OCI-LY3 (cell line): Measurements from ENCODE around the gene TMEM39B.

ENCODE experiments used
- H2AFZ ChIP-seq: fragments of 200-600, 300-600 bp; shearing (Covaris generic); 2 replicates; pipeline ENCODE4 v1.6.0; 2014; ENCODE audit warnings: antibody characterized with exemption, low read depth, low read length
- H3K27ac ChIP-seq: fragments of 200-600, 300-600 bp; sonication (generic); 2 replicates; pipeline ENCODE4 v1.5.1; 2014; ENCODE audit warnings: mild to moderate bottlenecking, low read length, moderate library complexity, mixed read lengths
- H3K27me3 ChIP-seq: fragments of 200-600, 300-600 bp; sonication (generic); 2 replicates; pipeline ENCODE4 v1.6.1; 2014; ENCODE audit warnings: low read depth, low read length, mixed read lengths
- H3K36me3 ChIP-seq: fragments of 200-600, 300-600 bp; sonication (generic); replicated peaks from 2 replicates; pipeline ENCODE3; 2014; ENCODE audit warnings: low read depth, low read length, mixed read lengths
- H3K4me1 ChIP-seq: fragments of 300-600, 200-600 bp; sonication (generic); 2 replicates; pipeline ENCODE4 v1.6.1; 2014; ENCODE audit warnings: low read length, mixed read lengths
- H3K4me2 ChIP-seq: fragments of 200-600, 300-600 bp; sonication (generic); 2 replicates; pipeline ENCODE4 v1.6.1; 2014; ENCODE audit warnings: low read length, mixed read lengths
- H3K4me3 ChIP-seq: fragments of 300-600, 200-600 bp; sonication (generic); 2 replicates; pipeline ENCODE4 v1.5.1; 2014; ENCODE audit warnings: antibody characterized with exemption, mild to moderate bottlenecking, low read length, moderate library complexity
- H3K79me2 ChIP-seq: fragments of 300-600, 200-600 bp; shearing (Covaris generic); 2 replicates; pipeline ENCODE4 v1.6.1; 2014; ENCODE audit warnings: mild to moderate bottlenecking, low read length, mixed read lengths
- H3K9ac ChIP-seq: fragments of 300-600, 200-600 bp; shearing (Covaris generic); 2 replicates; pipeline ENCODE4 v1.6.0; 2014; ENCODE audit warnings: mild to moderate bottlenecking, low read length, moderate library complexity
- H3K9me3 ChIP-seq: fragments of 200-600, 300-600 bp; shearing (Covaris generic); 2 replicates; pipeline ENCODE4 v1.6.1; 2014; ENCODE audit warnings: low read length, mixed read lengths; ENCODE audit not compliant: insufficient read depth
- H4K20me1 ChIP-seq: fragments of 200-600, 300-600 bp; sonication (generic); 2 replicates; pipeline ENCODE4 v1.6.1; 2016; ENCODE audit warnings: low read length, mixed read lengths; ENCODE audit not compliant: insufficient read depth
- EZH2phosphoT487 ChIP-seq: fragments of 200-600 bp; shearing (Covaris generic); IDR thresholded peaks from 2 replicates; pipeline ENCODE4 v1.6.1; 2018; ENCODE audit warnings: antibody characterized with exemption, mixed run types, low read depth
- TF ChIP-seq, protein P1 (sequence below): fragments of 200-600, 300-600 bp; sonication (generic); IDR thresholded peaks from 2 replicates; pipeline ENCODE4 v1.5.1; 2014; ENCODE audit warnings: antibody characterized with exemption, low read length, low read depth

The TMEM39B gene

DNA sequence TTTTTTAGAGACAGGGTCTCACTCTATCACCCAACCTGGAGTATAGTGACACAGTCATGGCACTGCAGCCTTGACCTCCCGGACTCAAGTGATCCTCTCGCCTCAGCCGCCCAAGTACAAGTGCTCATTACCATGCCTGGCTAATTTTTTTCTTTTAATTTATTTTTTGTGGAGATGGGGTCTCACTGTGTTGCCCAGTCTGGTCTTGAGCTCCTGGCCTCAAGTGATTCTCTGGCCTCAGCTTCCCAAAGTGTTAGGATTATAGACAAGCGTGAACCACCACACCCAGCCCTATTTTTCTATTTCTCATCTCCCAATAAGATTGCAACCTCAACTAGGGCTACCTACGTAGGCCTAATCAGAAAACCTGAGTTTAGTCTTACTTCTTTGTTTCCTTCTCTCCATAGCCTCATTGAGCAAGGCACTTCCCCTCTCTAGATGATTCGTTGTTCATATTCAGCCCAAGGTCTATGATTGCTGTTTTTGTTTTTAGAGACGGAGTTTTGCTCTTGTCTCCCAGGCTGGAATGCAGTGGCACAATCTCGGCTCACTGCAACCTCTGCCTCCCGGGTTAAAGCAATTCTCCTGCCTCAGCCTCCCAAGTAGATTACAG, 34.0 kb downstream of the TMEM39B start:
- H3K79me2 ChIP-seq: peaks cover 39% of the 10 kb centered on the region
- no peaks in the 10 kb centered on the region for H3K36me3 ChIP-seq
- H3K4me1 ChIP-seq: peaks cover 24% of the 10 kb centered on the region
- TF ChIP-seq EZH2phosphoT487: no peak
- TF ChIP-seq, protein P1, sequence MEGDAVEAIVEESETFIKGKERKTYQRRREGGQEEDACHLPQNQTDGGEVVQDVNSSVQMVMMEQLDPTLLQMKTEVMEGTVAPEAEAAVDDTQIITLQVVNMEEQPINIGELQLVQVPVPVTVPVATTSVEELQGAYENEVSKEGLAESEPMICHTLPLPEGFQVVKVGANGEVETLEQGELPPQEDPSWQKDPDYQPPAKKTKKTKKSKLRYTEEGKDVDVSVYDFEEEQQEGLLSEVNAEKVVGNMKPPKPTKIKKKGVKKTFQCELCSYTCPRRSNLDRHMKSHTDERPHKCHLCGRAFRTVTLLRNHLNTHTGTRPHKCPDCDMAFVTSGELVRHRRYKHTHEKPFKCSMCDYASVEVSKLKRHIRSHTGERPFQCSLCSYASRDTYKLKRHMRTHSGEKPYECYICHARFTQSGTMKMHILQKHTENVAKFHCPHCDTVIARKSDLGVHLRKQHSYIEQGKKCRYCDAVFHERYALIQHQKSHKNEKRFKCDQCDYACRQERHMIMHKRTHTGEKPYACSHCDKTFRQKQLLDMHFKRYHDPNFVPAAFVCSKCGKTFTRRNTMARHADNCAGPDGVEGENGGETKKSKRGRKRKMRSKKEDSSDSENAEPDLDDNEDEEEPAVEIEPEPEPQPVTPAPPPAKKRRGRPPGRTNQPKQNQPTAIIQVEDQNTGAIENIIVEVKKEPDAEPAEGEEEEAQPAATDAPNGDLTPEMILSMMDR: no peak
- no peak overlapping the region for H2AFZ ChIP-seq
- no peaks in the 10 kb centered on the region for H3K27me3 ChIP-seq
- H3K9ac ChIP-seq: no peak overlapping the region
- H3K4me3 ChIP-seq: peak overlapping the region; percentile 94
- no peaks in the 10 kb centered on the region for H3K9me3 ChIP-seq
- H4K20me1 ChIP-seq: peaks cover 15% of the 10 kb centered on the region
- H3K4me2 ChIP-seq: peak overlapping the region; percentile 62
- no peak overlapping the region for H3K27ac ChIP-seq

DNA sequence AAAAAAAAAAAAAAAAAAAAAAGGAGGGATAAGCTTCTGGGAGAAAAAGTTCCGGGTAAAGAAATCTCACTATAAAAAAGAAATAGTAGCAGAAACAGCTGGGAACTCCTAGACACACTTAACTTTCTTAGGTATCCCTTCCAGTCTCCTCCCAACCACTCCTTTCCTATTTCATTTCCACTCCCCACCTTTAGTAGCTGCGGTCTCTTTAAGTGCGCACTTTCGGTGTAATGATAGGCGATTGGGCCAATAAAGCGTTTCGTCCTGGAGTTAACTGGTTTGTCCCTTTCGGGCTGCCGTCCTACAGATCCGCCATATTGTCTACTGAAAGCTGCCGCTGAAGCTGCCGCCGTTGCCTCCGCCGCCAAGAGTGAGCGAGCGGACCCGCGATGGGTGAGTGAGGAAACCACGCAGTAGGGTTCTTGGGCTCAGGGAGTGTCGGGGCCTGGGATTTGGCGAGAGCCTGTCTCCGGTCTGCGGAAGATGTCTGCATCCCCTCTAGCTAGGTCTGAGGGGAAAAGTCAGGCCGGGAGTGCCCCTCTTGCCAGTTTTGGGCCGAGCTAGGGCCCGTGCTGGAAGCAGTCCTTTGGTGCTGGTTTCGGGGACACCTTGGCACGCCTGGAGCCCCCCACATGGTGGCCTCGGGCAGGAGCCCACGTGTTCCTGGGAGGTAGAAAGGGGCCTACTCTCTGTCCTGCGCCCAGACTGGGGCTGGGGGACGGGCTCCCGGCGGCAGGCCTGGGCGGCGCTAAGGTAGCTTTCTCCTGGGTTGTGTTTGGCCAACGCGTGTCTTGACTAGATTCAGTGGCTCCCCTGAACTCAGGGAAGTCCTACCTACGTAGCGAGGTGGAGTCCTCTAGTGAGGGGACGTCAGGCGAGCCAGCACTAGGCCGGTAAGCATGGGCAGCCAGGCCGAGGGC, 35.3 kb downstream of the TMEM39B start, which contains the start of gene KPNA6:
TSS of gene KPNA6 (plus strand) at position 315 of the 920 bp plus-strand sequence. CDS start at position 390, 75 bp downstream.
- Histone ChIP-seq H3K79me2 (peaks cover 51% of the 10 kb centered on the region), H3K4me3 (peak within 1 kb of the TSS; percentile 94), H3K4me2 (peak within 1 kb of the TSS; percentile 97), H2AFZ (no peak within 1 kb of the TSS), H3K9ac (peak within 1 kb of the TSS; percentile 77), H3K36me3 (no peaks in the 10 kb centered on the region), H3K27me3 (no peaks in the 10 kb centered on the region), H3K9me3 (no peaks in the 10 kb centered on the region), H3K27ac (peak within 1 kb of the TSS; percentile 70), H3K4me1 (peaks cover 24% of the 10 kb centered on the region), H4K20me1 (peaks cover 17% of the 10 kb centered on the region)
- TF ChIP-seq EZH2phosphoT487: no peak
- TF ChIP-seq, protein P1: no peak

GRCh38 chr1:32111040-32111623, 38.4 kb downstream of the TMEM39B start:
- H4K20me1 ChIP-seq: peaks cover 28% of the 10 kb centered on the region

More at GRCh38 chr1:32111040-32111623, 38.4 kb downstream of the TMEM39B start:
- Histone ChIP-seq H2AFZ (no peak overlapping the region), H3K9ac (peak overlapping the region; percentile 11; the same call in 1 of the 2 replicates), H3K4me1 (peaks cover 24% of the 10 kb centered on the region), H3K27me3 (no peaks in the 10 kb centered on the region), H3K27ac (peak overlapping the region; percentile 46), H3K36me3 (no peaks in the 10 kb centered on the region), H3K79me2 (peaks cover 80% of the 10 kb centered on the region), H3K4me3 (no peak overlapping the region), H3K4me2 (peak overlapping the region; percentile 49), H3K9me3 (no peaks in the 10 kb centered on the region)
- TF ChIP-seq EZH2phosphoT487: no peak
- TF ChIP-seq, protein P1: no peak
